Stimulated activated CD4-positive, alpha-beta T cell treated with anti-CD3 and anti-CD28 coated beads, Interleukin-4, amount 100 ng/mL, for 1 hour (primary cell): ENCODE measurements around the gene MLLT3.

ENCODE experiments used
- DNase-seq: peaks from one replicate; pipeline ENCODE4 v3.0.0-alpha.2; 2020

Gene MLLT3

DNA sequence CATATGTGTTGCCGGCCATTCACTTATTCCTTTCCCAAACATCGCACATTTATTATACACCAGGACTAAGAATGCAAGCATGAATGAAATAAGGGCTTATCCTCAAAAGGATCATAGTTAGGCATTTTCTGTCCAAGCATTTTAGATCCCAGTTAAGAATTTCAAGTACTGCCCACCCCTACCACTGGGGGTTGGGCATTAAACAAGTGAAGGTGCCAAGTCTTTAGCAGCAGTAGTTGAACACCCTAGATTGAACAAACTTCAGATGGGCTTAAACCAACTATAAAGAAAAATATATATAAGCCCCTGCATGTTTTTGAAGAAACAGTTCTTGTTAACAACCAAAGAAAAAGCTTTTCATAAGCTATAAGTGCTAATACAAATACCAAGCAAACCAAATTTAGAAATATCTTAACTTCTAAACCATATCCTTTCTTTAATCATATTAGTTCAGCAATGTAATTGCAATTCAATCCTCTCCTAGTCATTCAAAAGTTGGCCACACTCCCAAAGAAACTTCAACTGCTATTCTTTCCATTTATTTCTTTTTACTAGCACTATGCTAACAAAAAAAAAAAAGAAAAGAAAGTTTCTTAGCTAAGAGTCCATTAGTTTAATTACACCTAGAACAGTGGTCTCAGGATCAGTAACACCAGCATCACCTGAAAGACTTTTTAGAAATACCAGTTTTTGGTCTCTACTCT, 149.8 kb downstream of the MLLT3 start:
- no peak for DNase-seq

DNA sequence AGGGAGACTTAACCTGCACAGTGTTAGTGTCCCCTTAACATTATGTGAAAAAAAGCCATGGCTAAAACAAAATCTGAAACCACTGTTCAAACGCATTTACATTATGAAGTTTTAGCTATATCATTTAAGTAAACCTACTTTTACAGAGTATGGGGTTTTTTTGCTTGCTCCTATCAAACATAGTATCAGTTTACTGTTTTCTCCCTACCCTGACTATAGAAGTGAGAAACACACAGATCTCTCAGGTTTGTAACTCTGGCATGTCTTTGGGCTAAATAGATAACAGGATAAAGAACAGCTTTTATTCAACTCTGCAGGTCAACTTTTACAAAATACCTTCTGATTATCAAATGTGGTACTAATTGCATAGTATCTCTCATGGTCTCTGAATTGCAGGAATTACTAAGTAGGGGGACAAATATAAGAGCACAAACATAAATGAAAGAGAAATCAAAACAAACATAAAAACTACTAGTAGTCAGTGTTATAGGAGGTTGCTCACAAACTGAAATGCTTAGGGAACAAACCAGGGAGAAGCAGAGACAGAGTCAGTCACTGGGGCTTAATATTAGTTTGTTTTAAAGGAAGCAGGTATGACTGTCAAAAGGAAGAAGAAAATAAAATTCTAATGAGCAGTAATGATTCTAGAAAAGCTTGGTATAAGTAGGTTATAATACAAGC, 155.8 kb downstream of the MLLT3 start:
- DNase-seq: no peak

DNA sequence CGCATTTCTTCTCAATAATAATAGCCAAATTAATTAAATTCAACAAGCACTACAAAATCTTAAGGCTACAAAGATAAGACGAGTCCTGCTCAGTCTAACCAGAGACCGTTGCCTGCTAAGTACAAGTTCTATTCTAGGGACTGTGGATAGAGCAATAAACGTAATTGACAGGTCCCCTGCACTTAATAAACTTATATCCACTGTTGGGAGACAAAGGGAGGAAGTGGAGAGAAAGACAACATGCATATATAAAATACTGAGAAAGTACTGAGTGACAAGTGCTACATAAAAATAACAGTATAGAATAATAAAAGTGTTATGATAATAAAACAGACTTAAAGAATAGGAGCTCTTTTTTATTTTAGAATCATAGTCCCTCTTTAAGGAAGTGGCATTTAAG, 158.1 kb downstream of the MLLT3 start:
- DNase-seq: no peak

DNA sequence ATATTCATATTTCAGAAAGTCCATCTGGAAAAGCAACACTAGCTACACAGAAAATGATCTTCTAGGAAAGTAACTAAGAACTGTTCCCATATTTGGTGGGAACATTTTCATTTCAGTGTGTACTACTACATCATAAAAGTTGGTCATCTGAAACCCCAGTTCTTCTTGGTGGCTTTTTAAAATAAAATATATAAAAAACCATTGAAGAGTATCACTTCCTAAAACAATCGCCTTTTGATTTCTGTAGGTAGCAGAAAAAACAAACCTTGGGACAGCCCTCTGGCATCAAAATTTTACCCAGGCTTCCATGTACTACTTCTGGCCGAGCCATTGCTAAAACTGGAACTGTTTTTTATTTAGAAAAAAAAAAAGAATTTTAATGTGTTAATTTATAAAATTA, 158.5 kb downstream of the MLLT3 start:
- DNase-seq: no peak

DNA sequence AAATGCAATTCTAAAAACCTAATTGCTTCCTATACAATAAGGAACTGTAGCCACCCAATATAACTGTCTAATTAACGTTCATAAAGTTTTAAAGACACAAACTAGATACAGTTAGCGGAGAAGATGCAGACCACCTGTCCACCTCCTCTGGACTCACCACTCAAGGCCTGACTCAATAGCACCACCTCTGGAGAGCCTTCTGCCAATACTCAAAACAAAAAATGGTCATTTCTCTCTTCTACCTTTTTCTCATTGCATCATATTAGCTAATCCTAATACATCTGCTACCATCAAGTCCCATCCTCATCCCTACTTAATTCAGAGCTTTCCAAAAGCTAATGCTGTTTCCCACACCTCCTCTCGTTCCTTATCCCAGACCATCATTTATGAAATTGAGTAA, 159.9 kb downstream of the MLLT3 start:
- DNase-seq: no peak

- no peak for DNase-seq
Observed at GRCh38 chr9:20447291-20447690, 175.0 kb downstream of the MLLT3 start.

DNA sequence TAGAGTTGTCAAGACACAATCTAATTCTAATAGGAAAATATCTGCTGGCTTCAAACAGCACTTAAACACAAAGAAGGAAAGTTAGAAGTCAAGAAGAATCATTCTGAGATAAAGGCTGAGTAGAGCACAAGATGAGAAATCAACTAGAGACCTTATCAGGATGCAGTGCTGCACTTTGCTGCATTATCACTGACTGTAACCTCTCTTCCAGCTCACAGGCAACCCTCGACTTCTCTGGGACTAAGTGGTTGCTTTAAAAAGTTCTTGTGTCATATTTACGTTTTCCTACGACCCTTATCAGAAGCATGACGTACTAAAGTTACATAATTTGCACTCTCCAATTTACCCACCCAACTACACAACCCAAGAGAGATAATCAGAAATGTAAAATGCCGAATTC, 176.1 kb downstream of the MLLT3 start:
- no peak for DNase-seq

DNA sequence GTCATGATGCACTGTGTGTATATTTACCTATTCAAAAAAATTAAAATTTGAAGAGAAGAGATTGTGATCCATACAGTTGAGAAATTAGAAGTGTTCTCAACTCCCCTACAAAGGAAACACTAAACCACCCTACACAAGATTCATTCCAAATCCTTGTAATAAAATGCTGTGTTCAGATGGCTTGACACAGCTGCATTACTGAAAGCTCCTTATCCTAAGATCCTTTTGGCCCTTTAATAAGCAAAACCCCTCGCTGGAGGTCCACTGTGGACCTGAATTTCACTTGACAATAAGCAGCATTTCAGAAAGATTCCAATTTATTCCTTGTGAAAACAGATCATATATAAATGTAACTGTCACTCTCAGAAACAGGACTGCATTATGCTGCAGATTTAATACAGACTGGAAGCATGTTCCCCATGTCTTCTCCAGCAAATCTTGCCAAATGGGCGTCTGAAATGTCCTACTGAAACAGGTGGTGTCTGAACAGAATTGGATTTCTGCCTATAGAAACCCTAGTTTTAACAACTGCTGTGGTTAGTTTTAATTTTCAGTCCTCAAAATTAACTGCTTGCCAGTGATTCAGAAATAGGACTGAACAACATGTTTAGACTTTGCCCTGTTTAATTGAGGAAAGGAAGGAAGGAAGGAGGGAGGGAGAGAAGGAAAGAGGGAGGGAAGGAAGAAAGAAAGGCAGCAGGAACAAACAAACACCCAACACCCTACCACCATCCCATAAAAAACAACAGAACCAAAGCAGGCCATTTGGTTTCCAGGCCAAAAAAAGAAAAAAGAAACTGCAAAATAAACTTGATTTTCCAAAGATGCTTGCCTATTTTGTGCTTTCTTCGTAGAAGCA, 179.6 kb downstream of the MLLT3 start:
- DNase-seq: no peak

DNA sequence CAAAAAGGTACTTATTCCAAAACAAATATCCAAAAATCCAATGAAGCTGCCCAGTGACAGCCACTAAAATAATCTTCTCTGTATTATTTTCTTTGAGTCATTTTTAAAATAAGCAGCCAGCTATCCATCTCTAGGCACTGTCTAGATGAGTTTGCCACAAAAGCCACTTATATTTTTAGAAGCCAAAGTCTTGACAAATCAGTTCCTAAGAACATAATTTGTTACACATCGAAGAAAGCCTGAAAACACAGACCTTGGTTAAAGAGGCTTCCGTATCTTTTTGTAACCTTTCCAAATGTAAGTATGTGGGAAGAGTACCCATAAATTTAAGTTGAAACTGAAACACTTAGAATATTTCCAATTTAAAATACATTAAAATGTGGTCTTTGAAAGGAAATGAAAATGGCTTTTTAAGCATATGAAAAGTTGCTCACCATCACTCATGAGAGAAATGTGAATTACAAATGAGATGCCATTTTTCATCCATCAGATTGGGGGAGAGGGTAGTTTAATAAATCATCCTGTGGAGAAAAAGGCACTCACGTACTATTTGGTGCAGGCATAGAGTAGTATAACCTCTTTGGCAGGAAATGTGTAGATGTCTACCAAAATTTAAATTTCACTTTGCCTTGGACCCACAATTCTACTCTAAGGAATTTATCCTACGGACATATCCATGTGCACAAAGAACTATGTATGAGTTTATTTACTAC, 180.4 kb downstream of the MLLT3 start:
- no peak for DNase-seq

- no peak for DNase-seq
Observed at GRCh38 chr9:20441166-20441565, 181.1 kb downstream of the MLLT3 start.

DNA sequence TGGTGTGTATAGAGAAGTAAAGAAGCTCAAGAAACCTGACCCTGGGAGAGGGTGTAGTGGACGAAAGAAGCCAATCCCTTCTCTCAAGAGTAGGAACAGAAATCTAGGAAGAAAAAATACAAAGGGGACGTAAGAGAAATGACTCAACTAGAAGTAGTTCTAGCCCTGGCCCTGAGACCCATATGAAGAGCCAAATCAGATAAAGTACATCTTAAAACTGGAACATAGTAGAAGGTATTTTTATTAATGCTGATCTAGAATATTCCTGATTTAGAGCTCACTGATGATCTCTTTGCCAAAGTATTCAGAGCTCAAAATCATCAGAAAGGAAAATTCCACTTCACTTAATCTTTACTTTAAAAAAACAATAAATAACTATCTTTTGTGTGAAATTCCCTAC, 184.8 kb downstream of the MLLT3 start:
- DNase-seq: no peak

GRCh38 chr9:20436476-20437195, 185.7 kb downstream of the MLLT3 start:
- no peak for DNase-seq

- DNase-seq: no peak
Observed at GRCh38 chr9:20428976-20429375, 193.3 kb downstream of the MLLT3 start.

DNA sequence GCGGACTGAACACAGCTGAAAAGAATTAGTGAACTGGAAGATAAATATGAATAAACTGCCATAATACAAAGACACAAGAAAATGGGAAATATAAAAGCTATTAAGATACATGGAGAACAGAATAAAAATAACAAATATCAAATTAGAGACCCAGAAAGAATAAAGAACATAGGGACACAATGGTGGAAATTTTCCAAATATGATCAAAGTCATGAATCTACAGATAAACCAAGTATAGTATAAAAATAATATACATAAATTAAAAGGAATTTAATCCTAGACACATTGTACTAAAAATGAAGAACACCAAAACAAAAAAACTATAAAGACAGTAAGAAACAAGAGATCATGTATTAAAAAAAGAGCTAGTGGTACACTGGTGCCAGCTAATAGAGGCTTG, 194.9 kb downstream of the MLLT3 start:
- no peak for DNase-seq

DNA sequence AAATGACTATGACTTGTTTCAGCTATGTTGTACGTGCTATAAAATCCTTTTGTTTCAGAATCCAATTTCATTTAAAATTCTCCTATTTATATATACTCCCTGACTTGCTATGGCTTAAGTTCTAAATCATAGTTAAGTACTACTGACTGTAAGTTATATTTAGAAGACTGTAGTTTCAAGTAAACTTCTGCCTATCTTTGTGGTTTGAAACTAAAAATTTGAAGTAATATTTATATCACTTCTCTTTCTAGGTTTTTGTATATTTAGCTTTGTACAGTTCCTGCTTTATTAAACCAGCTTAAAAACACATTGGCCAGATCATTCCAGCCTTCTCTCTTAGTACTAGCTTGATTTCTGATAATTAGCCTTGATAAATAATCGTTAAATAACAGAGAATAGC, 196.3 kb downstream of the MLLT3 start:
- DNase-seq: no peak

GRCh38 chr9:20419533-20419932, 202.8 kb downstream of the MLLT3 start:
- DNase-seq: no peak

GRCh38 chr9:20418485-20418884, 203.8 kb downstream of the MLLT3 start:
- DNase-seq: no peak

- DNase-seq: no peak
Observed at GRCh38 chr9:20417373-20418080, 204.8 kb downstream of the MLLT3 start.

DNA sequence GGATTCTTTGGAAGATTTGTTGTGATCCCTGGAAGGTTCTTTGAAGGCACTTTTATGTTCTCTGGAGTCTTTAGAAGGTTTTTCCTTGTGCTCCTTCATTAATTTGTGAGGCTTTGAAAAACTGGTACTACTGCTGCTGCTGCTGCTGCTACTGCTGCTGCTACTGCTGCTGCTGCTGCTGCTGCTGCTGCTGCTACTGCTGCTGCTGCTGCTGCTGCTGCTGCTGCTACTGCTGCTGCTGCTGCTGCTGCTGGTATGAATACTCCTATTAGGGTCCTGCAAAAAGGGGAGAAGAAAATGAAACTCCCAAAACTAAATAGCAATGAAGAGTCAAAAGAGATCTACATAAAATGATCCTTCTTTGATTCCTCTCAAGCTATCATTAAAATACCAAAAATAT, 208.1 kb downstream of the MLLT3 start:
- no peak for DNase-seq

GRCh38 chr9:20409321-20410092, 212.8 kb downstream of the MLLT3 start:
- no peak for DNase-seq

DNA sequence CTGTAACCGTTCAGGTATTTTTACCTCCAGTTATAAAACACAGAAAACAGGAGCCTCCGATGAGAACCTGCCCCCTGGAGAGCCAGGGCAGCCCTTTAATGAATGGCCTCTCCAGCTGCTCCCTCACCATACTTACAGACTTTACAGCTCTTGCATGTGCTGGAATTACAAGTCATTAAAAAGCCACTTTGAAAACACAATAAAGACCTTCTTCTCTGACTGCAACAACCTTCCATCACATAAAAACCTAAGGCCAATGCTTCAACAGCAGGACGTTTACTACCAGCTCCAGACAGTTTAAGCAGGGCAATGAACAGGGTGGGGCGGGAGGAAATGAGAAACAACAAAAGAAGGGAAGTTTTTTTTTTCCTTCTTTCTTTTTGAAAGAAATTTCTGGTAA, 213.8 kb downstream of the MLLT3 start:
- no peak for DNase-seq
